H9 (cell line): Measurements from ENCODE around the gene MST1R. TPM values are rescaled to one million over a fixed set of nuclear protein-coding genes. Genes with fewer than 3 reads are reported as not detected.

Experiments
- DNase-seq: peaks from one replicate; pipeline ENCODE4 v3.0.0-alpha.2; 2017
- H2AFZ ChIP-seq: one replicate; pipeline ENCODE4 v1.6.1; 2013; ENCODE audit warnings: mild to moderate bottlenecking, low read length, control low read depth, moderate library complexity
- H2AK5ac ChIP-seq: 2 replicates; pipeline ENCODE4 v1.6.1; 2013; ENCODE audit warnings: low read length, control low read depth, mixed read lengths; ENCODE audit not compliant: insufficient read length
- H2BK120ac ChIP-seq: one replicate; pipeline ENCODE4 v1.6.1; 2013; ENCODE audit warnings: low read depth, mild to moderate bottlenecking, low read length, control low read depth, inconsistent platforms; ENCODE audit not compliant: poor library complexity, severe bottlenecking
- H2BK12ac ChIP-seq: 2 replicates; pipeline ENCODE4 v1.6.1; 2013; ENCODE audit warnings: low read length, control low read depth, mixed read lengths, low read depth; ENCODE audit not compliant: insufficient read length
- H2BK15ac ChIP-seq: 2 replicates; pipeline ENCODE4 v1.6.1; 2013; ENCODE audit warnings: low read depth, low read length, control low read depth
- H2BK20ac ChIP-seq: one replicate; pipeline ENCODE4 v1.6.1; 2013; ENCODE audit warnings: low read depth, mild to moderate bottlenecking, low read length, control low read depth, inconsistent platforms; ENCODE audit not compliant: poor library complexity, severe bottlenecking
- H2BK5ac ChIP-seq: 2 replicates; pipeline ENCODE4 v1.6.1; 2013; ENCODE audit warnings: low read length, control low read depth, mixed read lengths; ENCODE audit not compliant: insufficient read length
- H3K14ac ChIP-seq: 2 replicates; pipeline ENCODE4 v1.6.1; 2013; ENCODE audit warnings: low read length, control low read depth; ENCODE audit not compliant: insufficient read depth
- H3K18ac ChIP-seq: 2 replicates; pipeline ENCODE4 v1.6.1; 2013; ENCODE audit warnings: low read depth, mild to moderate bottlenecking, mixed read lengths, low read length, control low read depth; ENCODE audit not compliant: insufficient read length
- H3K23ac ChIP-seq: 2 replicates; pipeline ENCODE4 v1.6.1; 2013; ENCODE audit warnings: low read length, control low read depth, mixed read lengths, low read depth; ENCODE audit not compliant: insufficient read length
- H3K23me2 ChIP-seq: 2 replicates; pipeline ENCODE4 v1.6.1; 2013; ENCODE audit warnings: low read depth, mild to moderate bottlenecking, mixed read lengths, low read length, control low read depth; ENCODE audit not compliant: insufficient read length, poor library complexity, severe bottlenecking
- H3K27ac ChIP-seq: 2 replicates; pipeline ENCODE4 v1.5.1; 2013; ENCODE audit warnings: low read length, control low read depth, mixed read lengths, low read depth; ENCODE audit not compliant: insufficient read length
- H3K27me3 ChIP-seq: 2 replicates; pipeline ENCODE4 v1.6.1; 2013; ENCODE audit warnings: low read length, control low read depth, inconsistent platforms; ENCODE audit not compliant: insufficient read depth
- H3K4ac ChIP-seq: 2 replicates; pipeline ENCODE4 v1.6.1; 2013; ENCODE audit warnings: low read depth, mild to moderate bottlenecking, control low read depth, inconsistent platforms, low read length, moderate library complexity
- H3K4me1 ChIP-seq: 2 replicates; pipeline ENCODE4 v1.6.1; 2013; ENCODE audit warnings: low read length, control low read depth, inconsistent platforms; ENCODE audit not compliant: insufficient read depth
- H3K4me2 ChIP-seq: 2 replicates; pipeline ENCODE4 v1.6.1; 2013; ENCODE audit warnings: low read length, control low read depth, mixed read lengths; ENCODE audit not compliant: insufficient read length, insufficient read depth
- H3K56ac ChIP-seq: 2 replicates; pipeline ENCODE4 v1.6.1; 2013; ENCODE audit warnings: low read depth, mild to moderate bottlenecking, mixed read lengths, low read length, control low read depth; ENCODE audit not compliant: insufficient read length
- H3K79me1 ChIP-seq: 2 replicates; pipeline ENCODE4 v1.6.1; 2013; ENCODE audit warnings: low read depth, mild to moderate bottlenecking, moderate library complexity, low read length, control low read depth, inconsistent platforms; ENCODE audit not compliant: insufficient read depth, poor library complexity, severe bottlenecking
- H3K79me2 ChIP-seq: 2 replicates; pipeline ENCODE4 v1.6.1; 2013; ENCODE audit warnings: low read length, control low read depth, inconsistent platforms; ENCODE audit not compliant: insufficient read depth
- H3K9ac ChIP-seq: 2 replicates; pipeline ENCODE4 v1.6.1; 2013; ENCODE audit warnings: low read length, control low read depth, mixed read lengths; ENCODE audit not compliant: insufficient read length; ENCODE audit errors: extremely low read depth
- H3K9me3 ChIP-seq: one replicate; pipeline ENCODE4 v1.6.1; 2013; ENCODE audit warnings: low read depth, low read length, inconsistent platforms; ENCODE audit not compliant: control insufficient read depth
- H3T11ph ChIP-seq: one replicate; pipeline ENCODE4 v1.6.1; 2013; ENCODE audit warnings: mild to moderate bottlenecking, low read length, control low read depth, inconsistent platforms
- H4K20me1 ChIP-seq: one replicate; pipeline ENCODE4 v1.6.1; 2013; ENCODE audit not compliant: control insufficient read depth, insufficient read length, insufficient read depth
- H4K5ac ChIP-seq: 2 replicates; pipeline ENCODE4 v1.6.1; 2013; ENCODE audit warnings: low read depth, mild to moderate bottlenecking, mixed read lengths, low read length, control low read depth; ENCODE audit not compliant: insufficient read length
- H4K8ac ChIP-seq: replicated peaks from 2 replicates; pipeline ENCODE4 v1.6.1; 2013; ENCODE audit warnings: low read length, control low read depth, mixed read lengths, low read depth; ENCODE audit not compliant: insufficient read length
- H4K91ac ChIP-seq: 2 replicates; pipeline ENCODE4 v1.6.1; 2013; ENCODE audit warnings: low read depth, mild to moderate bottlenecking, moderate library complexity, mixed read lengths, low read length, control low read depth; ENCODE audit not compliant: insufficient read length
- H3K27ac Mint-ChIP-seq, 3 experiments: 2 replicates in 2 of 3; 3 replicates in 1 of 3; pipeline ENCODE4 v1.8.0; 2020 to 2021; ENCODE audit warnings: mixed read lengths in 3 of 3, mild to moderate bottlenecking in 1 of 3, moderate library complexity in 1 of 3
- H3K27me3 Mint-ChIP-seq: 2 replicates; pipeline ENCODE4 v1.8.0; 2021; ENCODE audit warnings: low read depth, mild to moderate bottlenecking, moderate library complexity, mixed read lengths
- H3K36me3 Mint-ChIP-seq, 3 experiments: 2 replicates in 2 of 3; 3 replicates in 1 of 3; pipeline ENCODE4 v1.8.0; 2020 to 2021; ENCODE audit warnings: low read depth in 3 of 3, mixed read lengths in 3 of 3; ENCODE audit not compliant: insufficient read depth in 1 of 3
- H3K4me1 Mint-ChIP-seq, 2 experiments: 2 replicates each; pipeline ENCODE4 v1.8.0; 2020; ENCODE audit warnings: mixed read lengths in 2 of 2
- H3K4me3 Mint-ChIP-seq, 2 experiments: 2 replicates in 1 of 2; 3 replicates in 1 of 2; pipeline ENCODE4 v1.8.0; 2020 to 2021; ENCODE audit warnings: mild to moderate bottlenecking in 2 of 2, mixed read lengths in 2 of 2, moderate library complexity in 1 of 2
- H3K9me3 Mint-ChIP-seq, 2 experiments: 2 replicates in 1 of 2; 3 replicates in 1 of 2; pipeline ENCODE4 v1.8.0; 2020; ENCODE audit warnings: mild to moderate bottlenecking in 2 of 2, mixed read lengths in 2 of 2, moderate library complexity in 1 of 2
- WGBS: extraction: QIAGEN DNeasy Blood & Tissue Kit; methylation state at CpG from one replicate; pipeline ENCODE4 v1.1.7; 2013; ENCODE audit warnings: missing lambda C conversion rate, low lambda C conversion rate, mixed read lengths; ENCODE audit not compliant: insufficient read length; ENCODE audit errors: extremely low coverage; 5-methylcytosine and 5-hydroxymethylcytosine counted together
- total RNA-seq: library from RNA; stranded (reverse); gene quantifications from 2 replicates; pipeline ENCODE4 v1.2.1, GENCODE V29; 2021
- TF ChIP-seq, protein P1 (sequence below): fragments of 200-600 bp; sonication (generic); conservative IDR thresholded peaks from 3 replicates; pipeline ENCODE4 v1.8.0; 2021; ENCODE audit warnings: antibody characterized with exemption, mild to moderate bottlenecking

Gene MST1R
- total RNA-seq, 1 experiment from 2014 or later = 4.9 TPM

DNA sequence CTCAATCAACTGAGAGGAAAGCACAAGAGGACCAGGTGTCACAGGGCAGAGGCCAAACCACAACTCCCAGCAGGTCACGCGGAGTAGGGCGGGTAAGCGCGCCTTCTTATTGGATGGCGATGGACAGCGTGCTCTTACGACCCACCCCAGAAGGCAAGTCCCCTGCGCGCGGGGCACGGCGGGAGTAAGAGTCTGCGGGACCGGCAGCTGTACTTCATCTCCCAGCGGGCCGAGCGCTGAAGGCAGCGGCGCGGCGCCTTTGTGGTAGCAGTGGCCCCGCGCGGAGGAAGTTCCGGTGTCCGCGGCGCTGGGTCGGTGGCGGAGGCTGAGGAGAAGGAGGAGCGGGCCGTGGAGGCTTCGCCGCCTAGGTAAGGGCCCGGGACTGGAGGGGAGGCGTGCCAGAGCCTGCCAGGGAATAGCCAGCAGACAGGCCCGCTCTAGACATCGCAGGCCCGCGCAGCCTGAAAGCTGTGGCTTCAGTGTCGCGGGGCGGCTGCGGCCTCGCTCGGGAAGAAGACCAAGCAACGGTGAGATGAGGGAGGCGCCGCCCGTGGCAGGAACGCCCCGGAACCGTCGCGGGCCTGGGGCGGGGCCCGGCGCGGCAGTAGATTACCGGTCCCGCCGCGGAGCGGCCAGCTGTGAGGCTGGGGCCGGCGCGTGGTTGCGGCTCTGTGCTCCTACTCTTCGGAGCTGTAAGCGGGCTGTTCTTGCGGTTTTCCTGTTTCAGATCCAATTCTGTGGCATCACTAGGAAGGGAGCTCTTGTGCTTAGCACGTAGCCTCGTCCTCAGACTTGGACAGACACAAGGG, 36.4 kb upstream of the MST1R start, which contains the start of gene RBM6:
Gene RBM6 (plus strand): TSS at position 293 of the 809 bp plus-strand sequence. CDS start 22,492 bp downstream, outside the sequence.
- no peaks in the 10 kb centered on the region; a peak in 1 of 5 replicates for H3K9me3 Mint-ChIP-seq
- no peaks in the 10 kb centered on the region for H3K9me3 ChIP-seq
- no peak within 1 kb of the TSS for H3K27ac ChIP-seq
- H3K36me3 Mint-ChIP-seq = peaks cover 12 to 14% (median 12%) of the 10 kb centered on the region in 3 experiments; a peak in 5 of 7 replicates
- no peak within 1 kb of the TSS for H4K5ac ChIP-seq
- peak within 1 kb of the TSS; percentile 97 to 99 for H3K4me3 Mint-ChIP-seq
- peak within 1 kb of the TSS; percentile 55 for H3K18ac ChIP-seq
- H3K23ac ChIP-seq = no peak within 1 kb of the TSS
- H4K8ac ChIP-seq = no peak within 1 kb of the TSS
- H3K4me1 Mint-ChIP-seq = peaks cover 4 to 9% of the 10 kb centered on the region in 2 experiments
- H2BK5ac ChIP-seq = no peak within 1 kb of the TSS
- no peaks in the 10 kb centered on the region for H3K27me3 Mint-ChIP-seq
- DNase-seq = peak; percentile 99
- no peak within 1 kb of the TSS for H3T11ph ChIP-seq
- H3K27me3 ChIP-seq = no peaks in the 10 kb centered on the region
- H4K20me1 ChIP-seq = no peaks in the 10 kb centered on the region
- no peaks in the 10 kb centered on the region for H3K79me1 ChIP-seq
- no peak within 1 kb of the TSS for H2BK20ac ChIP-seq
- no peak within 1 kb of the TSS for H3K4ac ChIP-seq
- H3K23me2 ChIP-seq = peaks cover 3% of the 10 kb centered on the region
- H3K56ac ChIP-seq = no peak within 1 kb of the TSS
- peak within 1 kb of the TSS; percentile 80 for H3K4me2 ChIP-seq
- H2BK15ac ChIP-seq = no peak within 1 kb of the TSS
- H2AK5ac ChIP-seq = no peak within 1 kb of the TSS
- H3K9ac ChIP-seq = peak within 1 kb of the TSS; percentile 87
- H4K91ac ChIP-seq = no peak within 1 kb of the TSS
- H2AFZ ChIP-seq = no peak within 1 kb of the TSS
- TF ChIP-seq, protein P1, sequence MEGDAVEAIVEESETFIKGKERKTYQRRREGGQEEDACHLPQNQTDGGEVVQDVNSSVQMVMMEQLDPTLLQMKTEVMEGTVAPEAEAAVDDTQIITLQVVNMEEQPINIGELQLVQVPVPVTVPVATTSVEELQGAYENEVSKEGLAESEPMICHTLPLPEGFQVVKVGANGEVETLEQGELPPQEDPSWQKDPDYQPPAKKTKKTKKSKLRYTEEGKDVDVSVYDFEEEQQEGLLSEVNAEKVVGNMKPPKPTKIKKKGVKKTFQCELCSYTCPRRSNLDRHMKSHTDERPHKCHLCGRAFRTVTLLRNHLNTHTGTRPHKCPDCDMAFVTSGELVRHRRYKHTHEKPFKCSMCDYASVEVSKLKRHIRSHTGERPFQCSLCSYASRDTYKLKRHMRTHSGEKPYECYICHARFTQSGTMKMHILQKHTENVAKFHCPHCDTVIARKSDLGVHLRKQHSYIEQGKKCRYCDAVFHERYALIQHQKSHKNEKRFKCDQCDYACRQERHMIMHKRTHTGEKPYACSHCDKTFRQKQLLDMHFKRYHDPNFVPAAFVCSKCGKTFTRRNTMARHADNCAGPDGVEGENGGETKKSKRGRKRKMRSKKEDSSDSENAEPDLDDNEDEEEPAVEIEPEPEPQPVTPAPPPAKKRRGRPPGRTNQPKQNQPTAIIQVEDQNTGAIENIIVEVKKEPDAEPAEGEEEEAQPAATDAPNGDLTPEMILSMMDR = no peak
- no peak within 1 kb of the TSS for H2BK12ac ChIP-seq
- WGBS = no CpG with 5 or more reads among the region's 74 CpGs
- H3K79me2 ChIP-seq = peaks cover 23% of the 10 kb centered on the region; the same call in 1 of the 2 replicates
- peak within 1 kb of the TSS; percentile 41; the same call in 1 of the 2 replicates for H3K14ac ChIP-seq
- peak within 1 kb of the TSS; percentile 96 to 98 (median 97) for H3K27ac Mint-ChIP-seq
- H2BK120ac ChIP-seq = no peak within 1 kb of the TSS
- no peaks in the 10 kb centered on the region for H3K4me1 ChIP-seq
